Liver (tissue), 9 donors: ENCODE results near the gene DLG4. TPM values are rescaled to one million over a fixed set of nuclear protein-coding genes. Genes with fewer than 3 reads are reported as not detected.

Experiments used
- DNase-seq: peaks from one replicate; pipeline ENCODE4 v3.0.0-alpha.2; 2017; ENCODE audit warnings: low spot score
- H3K27ac ChIP-seq, 2 donors: one replicate each; pipeline ENCODE4 v1.7.0; 2013; ENCODE audit warnings: inconsistent platforms in 2 of 2, low read length in 2 of 2, control low read depth in 1 of 2, low read depth in 1 of 2, mild to moderate bottlenecking in 1 of 2
- H3K27me3 ChIP-seq, 4 donors: one replicate each; pipeline versions ENCODE4 v1.6.1 to v1.7.0; 2013; ENCODE audit warnings: low read length in 3 of 4, inconsistent platforms in 1 of 4, mild to moderate bottlenecking in 1 of 4, moderate library complexity in 1 of 4; ENCODE audit not compliant: control insufficient read depth in 4 of 4, insufficient read depth in 4 of 4
- H3K36me3 ChIP-seq, 4 donors: one replicate each; pipeline versions ENCODE4 v1.6.1 to v1.7.0; 2013; ENCODE audit warnings: low read length in 3 of 4, mild to moderate bottlenecking in 3 of 4, low read depth in 1 of 4, moderate library complexity in 1 of 4; ENCODE audit not compliant: control insufficient read depth in 4 of 4, insufficient read depth in 3 of 4
- H3K4me1 ChIP-seq, 4 donors: one replicate each; pipeline versions ENCODE4 v1.6.1 to v1.7.0; 2013; ENCODE audit warnings: low read length in 3 of 4, mild to moderate bottlenecking in 3 of 4, moderate library complexity in 1 of 4; ENCODE audit not compliant: control insufficient read depth in 4 of 4, insufficient read depth in 4 of 4
- H3K4me3 ChIP-seq, 3 donors: one replicate each; pipeline versions ENCODE4 v1.6.1 to v1.7.0; 2013; ENCODE audit warnings: low read length in 3 of 3, control low read depth in 1 of 3, low read depth in 1 of 3, mild to moderate bottlenecking in 1 of 3
- H3K9ac ChIP-seq, 2 donors: one replicate each; pipeline ENCODE4 v1.7.0; 2013; ENCODE audit warnings: low read length in 2 of 2, mild to moderate bottlenecking in 2 of 2, moderate library complexity in 2 of 2, control low read depth in 1 of 2, low read depth in 1 of 2
- H3K9me3 ChIP-seq, 4 donors: one replicate each; pipeline versions ENCODE4 v1.6.1 to v1.7.0; 2013; ENCODE audit warnings: low read length in 3 of 4; ENCODE audit not compliant: control insufficient read depth in 4 of 4
- CTCF ChIP-seq: fragments of 150-350 bp; IDR thresholded peaks from 2 replicates; pipeline ENCODE4 v1.5.1; 2017; ENCODE audit warnings: improper control_type of control experiment, low read depth, low read length; ENCODE audit not compliant: missing input control
- EGR1 ChIP-seq, 2 donors: IDR thresholded peaks; 2 replicates each; pipeline ENCODE4 v1.6.1; 2016 to 2018; ENCODE audit warnings: antibody characterized with exemption in 2 of 2, low read depth in 2 of 2
- FOXA2 ChIP-seq: IDR thresholded peaks from 2 replicates; pipeline ENCODE4 v1.6.1; 2016; ENCODE audit warnings: antibody characterized with exemption
- GABPA ChIP-seq, 2 donors: IDR thresholded peaks in 1 of 2; conservative IDR thresholded peaks in 1 of 2; 2 replicates each; pipeline ENCODE4 v1.6.1; 2016; ENCODE audit warnings: antibody characterized with exemption in 2 of 2, mild to moderate bottlenecking in 1 of 2, moderate library complexity in 1 of 2
- HNF4A ChIP-seq, 2 donors: conservative IDR thresholded peaks; 2 replicates each; pipeline ENCODE4 v1.6.1; 2016; ENCODE audit warnings: antibody characterized with exemption in 2 of 2, mild to moderate bottlenecking in 2 of 2
- HNF4G ChIP-seq: IDR thresholded peaks from 2 replicates; pipeline ENCODE4 v1.6.1; 2016; ENCODE audit warnings: antibody characterized with exemption
- JUND ChIP-seq, 2 donors: IDR thresholded peaks; 2 replicates each; pipeline ENCODE4 v1.6.1; 2016; ENCODE audit warnings: antibody characterized with exemption in 2 of 2
- MAX ChIP-seq: IDR thresholded peaks from 2 replicates; pipeline ENCODE4 v1.6.1; 2016; ENCODE audit warnings: antibody characterized with exemption
- RAD21 ChIP-seq, 2 donors: IDR thresholded peaks; 2 replicates each; pipeline ENCODE4 v1.6.1; 2016; ENCODE audit warnings: antibody characterized with exemption in 2 of 2, mild to moderate bottlenecking in 2 of 2
- SP1 ChIP-seq: IDR thresholded peaks from 2 replicates; pipeline ENCODE4 v1.6.1; 2018; ENCODE audit warnings: antibody characterized with exemption, mild to moderate bottlenecking
- YY1 ChIP-seq: IDR thresholded peaks from 2 replicates; pipeline ENCODE4 v1.6.1; 2016; ENCODE audit warnings: antibody characterized with exemption, mild to moderate bottlenecking
- ZBTB33 ChIP-seq: IDR thresholded peaks from 2 replicates; pipeline ENCODE4 v1.6.1; 2016; ENCODE audit warnings: antibody characterized with exemption
- WGBS: extraction: QIAGEN DNeasy Blood & Tissue Kit; methylation state at CpG from one replicate; pipeline ENCODE4 v1.1.7; 2013; 5-methylcytosine and 5-hydroxymethylcytosine counted together
- polyA plus RNA-seq, 2 donors: library from polyadenylated mRNA; stranded (reverse) in 1 of 2; unstranded in 1 of 2; fragments of 200-250 nt in 1 of 2; fragments of >200 nt in 1 of 2; fragmentation: Nextera tagmentation in 1 of 2; extraction: Ambion mirVana in 1 of 2; gene quantifications; one replicate each; pipeline versions ENCODE4 v1.2.1 to v1.2.3, GENCODE V29; 2013 to 2015
- total RNA-seq, 2 donors: library from RNA; depleted of rRNA; stranded (reverse); fragments of >200 nt; gene quantifications; one replicate each; pipeline ENCODE4 v1.2.3, GENCODE V29; 2014
- TF ChIP-seq, protein P1 (sequence below): IDR thresholded peaks from 2 replicates; pipeline ENCODE4 v1.6.1; 2016; ENCODE audit warnings: antibody characterized with exemption
- donor health status: healthy.
- donor health status: healthy.
- donor health status: healthy.
- donor health status: healthy.
- donor health status: healthy.

Gene DLG4
- total and polyA plus RNA-seq, 4 donors = 0.40 to 5.7 (median 1.9) TPM

DNA sequence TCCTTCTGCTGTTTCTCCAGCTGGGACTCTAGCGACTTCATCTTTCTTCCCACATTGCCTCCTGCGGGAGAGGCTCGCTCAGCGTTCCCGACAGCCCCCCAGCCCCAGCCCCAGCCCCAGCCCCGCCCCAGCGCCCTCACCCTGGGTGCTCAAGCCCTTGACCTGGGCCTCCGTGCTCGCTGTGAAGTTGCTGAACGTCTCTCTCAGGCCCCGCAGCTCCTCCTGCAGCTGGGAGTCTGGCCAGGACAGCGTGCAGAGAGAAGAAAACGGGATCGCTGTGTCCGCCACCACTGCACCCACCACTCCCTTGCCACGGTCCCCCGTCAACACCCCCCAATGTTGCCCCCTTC lies 42.8 kb downstream of the DLG4 start:
- Histone ChIP-seq H3K9ac (peak overlapping the region in 1 of 2 donors; percentile 78), H3K27ac (peak overlapping the region; percentile 92 to 96), H3K4me1 (peaks cover 5 to 48% (median 28%) of the 10 kb centered on the region in 4 donors), H3K9me3 (no peaks in the 10 kb centered on the region), H3K36me3 (peaks cover 0 to 14% (median 0%) of the 10 kb centered on the region in 4 donors), H3K27me3 (no peaks in the 10 kb centered on the region), H3K4me3 (peak overlapping the region; percentile 81 to 91 (median 88))
- WGBS = 8% methylated on average over 17 of the region's 17 CpGs
- TF ChIP-seq MAX = no peak
- TF ChIP-seq GABPA (IDR thresholded peaks at IDR 0.05 in 1 of 2, conservative IDR thresholded peaks at IDR 0.05 in 1 of 2) = no peak
- no peak for DNase-seq

DNA sequence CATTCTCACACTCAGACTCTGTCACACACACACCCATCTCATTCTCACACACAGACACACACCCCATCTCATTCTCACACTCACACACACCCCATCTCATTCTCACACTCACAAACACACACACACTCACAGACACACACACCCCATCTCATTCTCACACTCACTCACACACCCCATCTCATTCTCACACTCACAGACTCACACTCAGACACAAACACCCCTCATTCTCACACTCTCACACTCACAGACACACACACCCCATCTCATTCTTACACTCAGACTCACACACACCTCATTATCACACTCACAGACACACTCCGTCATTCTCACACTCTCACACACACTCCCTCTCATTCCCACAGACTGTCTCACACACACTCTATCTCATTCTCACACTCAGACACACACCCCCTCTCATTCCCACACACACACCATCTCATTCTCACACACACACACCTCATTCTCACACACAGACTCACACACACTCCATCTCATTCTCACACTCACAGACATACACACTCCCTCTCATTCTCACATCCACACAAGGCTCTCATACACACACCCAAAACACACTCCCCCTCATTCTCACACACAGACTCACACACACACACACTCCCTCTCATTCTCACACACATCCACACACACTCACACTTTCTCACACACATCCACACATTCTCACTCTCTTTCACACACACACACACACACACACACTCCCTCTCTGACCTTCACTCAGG lies 43.4 kb downstream of the DLG4 start:
- no peak for DNase-seq
- peak overlapping the region in 2 of 3 donors; percentile 54 to 81 for H3K4me3 ChIP-seq

More for the DNA sequence above, 43.4 kb downstream of the DLG4 start:
- TF ChIP-seq, protein P1, sequence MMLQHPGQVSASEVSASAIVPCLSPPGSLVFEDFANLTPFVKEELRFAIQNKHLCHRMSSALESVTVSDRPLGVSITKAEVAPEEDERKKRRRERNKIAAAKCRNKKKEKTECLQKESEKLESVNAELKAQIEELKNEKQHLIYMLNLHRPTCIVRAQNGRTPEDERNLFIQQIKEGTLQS = no peak
- no peak for TF ChIP-seq CTCF
- no peak for TF ChIP-seq MAX
- no peak for TF ChIP-seq SP1
- TF ChIP-seq HNF4G = no peak
- TF ChIP-seq ZBTB33 = no peak
- no peak for TF ChIP-seq YY1
- no peak for TF ChIP-seq FOXA2
- TF ChIP-seq RAD21 (IDR thresholded peaks at IDR 0.05) = no peak
- TF ChIP-seq EGR1 (IDR thresholded peaks at IDR 0.05; ENCODE audit: low read depth in 2 of 2) = no peak
- TF ChIP-seq GABPA (IDR thresholded peaks at IDR 0.05 in 1 of 2, conservative IDR thresholded peaks at IDR 0.05 in 1 of 2) = no peak
- TF ChIP-seq HNF4A (conservative IDR thresholded peaks at IDR 0.05) = no peak
- no peak for TF ChIP-seq JUND (IDR thresholded peaks at IDR 0.05)
- Histone ChIP-seq H3K9ac (peak overlapping the region in 1 of 2 donors; percentile 57), H3K9me3 (no peaks in the 10 kb centered on the region), H3K27ac (peak overlapping the region in 1 of 2 donors; percentile 48), H3K4me1 (peaks cover 5 to 52% (median 30%) of the 10 kb centered on the region in 4 donors), H3K36me3 (peaks cover 0 to 14% (median 0%) of the 10 kb centered on the region in 4 donors), H3K27me3 (no peaks in the 10 kb centered on the region)
- 90% methylated on average over 1 of the region's 1 CpG for WGBS
